Activated CD4-positive, alpha-beta memory T cell treated with anti-CD3 and anti-CD28 coated beads, Interleukin-2, amount 10 ng/mL, durations not matched to agents 7 days and 5 days (primary cell): Measurements from ENCODE around the gene EXOC2. TPM values are rescaled to one million over a fixed set of nuclear protein-coding genes. Genes with fewer than 3 reads are reported as not detected.
A peak's percentile ranks its signal among the peaks of the same experiment; 100 is the strongest.

Experiments
- CTCF ChIA-PET: fragments of 350-600 bp; sonication (Branson Sonifier 250); formaldehyde crosslinking; loops from one replicate; lab custom pipeline; 2021; ENCODE audit warnings: antibody characterized with exemption, inconsistent platforms; lab: Charles Lee
- POLR2A ChIA-PET: fragments of 350-600 bp; sonication (Branson Sonifier 250); formaldehyde crosslinking; loops from one replicate; lab custom pipeline; 2021; ENCODE audit warnings: antibody characterized with exemption; lab: Charles Lee
- DNase-seq: peaks from one replicate; pipeline ENCODE4 v3.0.0-alpha.2; 2020
- H3K27ac Mint-ChIP-seq: one replicate; pipeline ENCODE4 v1.8.0; 2021; ENCODE audit warnings: mild to moderate bottlenecking, mixed read lengths
- H3K27me3 Mint-ChIP-seq: one replicate; pipeline ENCODE4 v1.8.0; 2021; ENCODE audit warnings: mixed read lengths
- H3K36me3 Mint-ChIP-seq: one replicate; pipeline ENCODE4 v1.8.0; 2021; ENCODE audit warnings: low read depth, mixed read lengths
- H3K4me1 Mint-ChIP-seq: one replicate; pipeline ENCODE4 v1.8.0; 2021; ENCODE audit warnings: mixed read lengths
- H3K4me3 Mint-ChIP-seq: one replicate; pipeline ENCODE4 v1.8.0; 2021; ENCODE audit warnings: mild to moderate bottlenecking, mixed read lengths
- H3K9me3 Mint-ChIP-seq: one replicate; pipeline ENCODE4 v1.8.0; 2021; ENCODE audit warnings: mixed read lengths
- total RNA-seq, 2 experiments: library from RNA; stranded (reverse); gene quantifications; one replicate each; pipeline ENCODE4 v1.2.3, GENCODE V29; 2021

Gene EXOC2
- total RNA-seq, 2 experiments from 2014 or later: 31.9 to 35.7 TPM

DNA sequence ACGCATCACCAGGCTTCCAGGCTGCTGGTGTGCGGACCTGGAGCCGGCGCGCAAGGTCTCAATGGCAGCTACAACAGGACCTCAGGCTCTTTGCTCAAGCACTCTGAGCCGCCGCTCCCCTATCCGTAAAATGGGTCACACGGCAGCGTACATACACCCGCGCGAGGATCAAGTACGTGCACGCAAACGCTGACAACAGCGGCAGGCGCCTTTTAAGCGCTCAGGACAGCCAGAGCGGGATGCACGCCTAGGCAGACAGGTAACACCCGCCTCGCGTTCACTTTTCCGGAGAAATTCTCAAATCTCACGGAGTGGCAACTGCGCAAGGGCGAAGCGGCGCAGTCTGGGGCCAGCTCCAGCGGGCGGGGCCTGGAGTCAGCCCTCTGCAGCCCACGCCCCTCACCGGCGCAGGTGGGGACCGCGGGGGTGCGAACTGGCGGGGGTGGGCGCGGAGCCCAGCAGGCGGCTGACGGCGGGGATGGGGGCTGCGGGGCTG is 535 bp downstream of the EXOC2 start:
- peaks cover 35% of the 10 kb centered on the region for H3K4me1 Mint-ChIP-seq
- H3K9me3 Mint-ChIP-seq: no peaks in the 10 kb centered on the region
- H3K4me3 Mint-ChIP-seq: peak overlapping the region; percentile 92
- peak overlapping the region; percentile 90 for H3K27ac Mint-ChIP-seq
- DNase-seq: peak; percentile 80
- peaks cover 10% of the 10 kb centered on the region for H3K36me3 Mint-ChIP-seq
- ChIA-PET POLR2A (interaction anchor here (0.6 to 3.1 kb wide), 12 partner anchors 9 to 364 kb away, joined by 3 to 39 read pairs (median 6); partner anchors contain the start of gene IRF4), CTCF (interaction anchor here (0.7 to 3.7 kb wide), 8 partner anchors 12 to 544 kb away, joined by 3 to 14 read pairs (median 5); no protein-coding TSS in a partner anchor)
- no peaks in the 10 kb centered on the region for H3K27me3 Mint-ChIP-seq

DNA sequence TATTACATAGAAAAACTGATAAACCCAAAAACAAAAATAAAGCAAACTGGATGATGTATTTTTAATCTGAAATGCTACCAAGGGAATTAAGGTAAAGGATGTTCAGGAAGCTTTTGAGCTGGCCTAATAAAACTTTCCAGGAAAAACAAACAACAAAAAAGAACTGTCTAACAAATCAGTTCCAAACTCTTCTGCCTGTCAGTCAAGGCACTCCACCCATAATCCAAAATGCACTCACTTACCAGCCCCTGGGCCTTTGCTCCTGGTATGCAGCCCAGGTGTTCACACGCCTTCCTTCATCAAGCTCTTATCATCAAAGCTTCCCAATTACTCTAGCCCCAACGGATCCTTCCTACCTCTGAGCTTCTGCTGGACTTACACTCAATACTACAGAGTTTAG is 3.7 kb downstream of the EXOC2 start:
- POLR2A ChIA-PET: no interaction called here
- CTCF ChIA-PET: interaction anchor here (0.9 to 1.5 kb wide), 4 partner anchors 10 to 541 kb away, joined by 3 to 5 read pairs (median 4); no protein-coding TSS in a partner anchor
- DNase-seq: no peak
- Mint-ChIP-seq H3K27ac (no peak overlapping the region), H3K36me3 (peaks cover 18% of the 10 kb centered on the region), H3K9me3 (no peaks in the 10 kb centered on the region), H3K4me3 (no peak overlapping the region), H3K4me1 (peaks cover 47% of the 10 kb centered on the region), H3K27me3 (no peaks in the 10 kb centered on the region)

GRCh38 chr6:686497-686896 is 6.4 kb downstream of the EXOC2 start:
- Mint-ChIP-seq H3K36me3 (peaks cover 24% of the 10 kb centered on the region), H3K27me3 (no peaks in the 10 kb centered on the region), H3K27ac (no peak overlapping the region), H3K4me1 (peaks cover 44% of the 10 kb centered on the region), H3K4me3 (no peak overlapping the region), H3K9me3 (no peaks in the 10 kb centered on the region)
- POLR2A ChIA-PET: no interaction called here
- CTCF ChIA-PET: no interaction called here
- no peak for DNase-seq

DNA sequence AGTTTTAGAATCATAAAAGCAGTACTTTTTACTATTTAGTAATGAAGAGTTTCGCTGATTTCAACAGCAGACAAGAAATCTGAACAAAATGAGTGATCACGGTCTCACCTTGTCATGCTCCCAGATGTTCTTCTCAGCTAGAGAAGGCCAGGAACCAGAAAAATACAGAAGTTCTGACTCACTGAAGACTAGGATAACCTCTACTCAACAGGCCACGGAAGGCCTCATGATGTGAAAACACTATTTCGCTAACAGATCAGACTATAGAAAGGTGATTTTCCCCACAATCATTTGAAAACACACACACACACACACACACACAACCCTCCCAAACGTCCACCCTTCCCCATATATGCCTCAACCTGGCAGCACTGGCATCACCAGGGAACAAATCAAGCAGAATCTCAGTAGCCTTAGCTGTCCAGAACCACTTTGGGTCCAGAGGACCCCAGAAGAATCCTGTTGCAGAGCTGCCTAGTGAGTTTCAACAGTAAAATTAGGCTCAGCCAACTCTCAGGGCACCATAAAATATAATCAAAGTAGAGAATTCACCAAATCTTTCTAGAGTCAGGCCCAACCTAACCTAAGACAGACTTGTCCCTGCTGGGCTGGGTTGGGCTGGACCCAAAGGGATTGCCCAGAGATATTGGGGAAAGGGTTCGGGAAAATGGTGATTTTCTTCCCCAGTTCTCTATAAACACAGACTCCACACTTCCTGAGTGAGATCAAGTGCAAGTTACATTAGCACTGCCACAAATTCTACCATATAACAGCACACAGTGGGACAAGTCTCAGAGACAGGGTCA is 7.9 kb downstream of the EXOC2 start:
- H3K36me3 Mint-ChIP-seq: peaks cover 22% of the 10 kb centered on the region
- no peaks in the 10 kb centered on the region for H3K27me3 Mint-ChIP-seq
- no peaks in the 10 kb centered on the region for H3K9me3 Mint-ChIP-seq
- H3K4me3 Mint-ChIP-seq: peak overlapping the region; percentile 26
- no peak for DNase-seq
- CTCF ChIA-PET: interaction anchor here (1.2 to 1.3 kb wide), 2 partner anchors 8 to 37 kb away, joined by 3 read pairs; partner anchors contain the start of gene EXOC2
- H3K27ac Mint-ChIP-seq: peak overlapping the region; percentile 71
- POLR2A ChIA-PET: interaction anchor here (1.0 to 2.1 kb wide), 4 partner anchors 8 to 282 kb away, joined by 3 to 12 read pairs (median 4); partner anchors contain the start of gene EXOC2
- peaks cover 41% of the 10 kb centered on the region for H3K4me1 Mint-ChIP-seq

- ChIA-PET CTCF (interaction anchor here (0.9 to 1.3 kb wide), 7 partner anchors 9 to 846 kb away, joined by 3 to 6 read pairs (median 3); partner anchors contain the start of gene EXOC2), POLR2A (interaction anchor here (1.0 to 2.1 kb wide), 5 partner anchors 9 to 280 kb away, joined by 3 to 12 read pairs (median 4); partner anchors contain the start of gene EXOC2)
- Mint-ChIP-seq H3K9me3 (no peaks in the 10 kb centered on the region), H3K4me3 (no peak overlapping the region), H3K36me3 (peaks cover 20% of the 10 kb centered on the region), H3K4me1 (peaks cover 33% of the 10 kb centered on the region), H3K27me3 (no peaks in the 10 kb centered on the region), H3K27ac (peak overlapping the region; percentile 28)
- DNase-seq: no peak
Observed at GRCh38 chr6:683742-684440, 9.0 kb downstream of the EXOC2 start.

GRCh38 chr6:680666-681340 is 12.1 kb downstream of the EXOC2 start:
- H3K36me3 Mint-ChIP-seq: peaks cover 25% of the 10 kb centered on the region
- POLR2A ChIA-PET: interaction anchor here (1.5 kb wide), 1 partner anchor 13 kb away, joined by 5 read pairs; the partner anchor contains the start of gene EXOC2
- DNase-seq: no peak
- H3K4me1 Mint-ChIP-seq: peaks cover 37% of the 10 kb centered on the region
- H3K27me3 Mint-ChIP-seq: no peaks in the 10 kb centered on the region
- no peak overlapping the region for H3K27ac Mint-ChIP-seq
- H3K4me3 Mint-ChIP-seq: no peak overlapping the region
- CTCF ChIA-PET: interaction anchor here (2.0 kb wide), 1 partner anchor 9 kb away, joined by 5 read pairs; no protein-coding TSS in a partner anchor
- no peaks in the 10 kb centered on the region for H3K9me3 Mint-ChIP-seq

DNA sequence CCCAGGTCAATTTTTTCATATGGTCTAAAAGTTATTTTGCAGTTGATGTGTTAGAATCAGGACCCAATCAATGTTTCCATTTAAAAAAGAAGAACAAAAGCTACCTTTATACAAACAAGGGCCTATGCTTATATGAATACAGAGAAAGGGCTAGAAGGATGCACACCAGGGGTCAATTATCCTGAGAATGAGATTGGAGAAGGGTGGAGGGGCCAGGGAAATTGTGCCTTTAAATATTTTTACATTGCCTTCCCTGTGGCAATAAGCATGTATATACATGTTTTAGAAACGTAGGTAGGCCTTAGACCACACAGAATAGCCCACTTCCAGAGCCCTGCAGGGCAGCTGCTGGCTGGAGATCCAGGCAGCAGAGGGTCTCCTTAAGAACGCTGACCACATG is 12.7 kb downstream of the EXOC2 start:
- Mint-ChIP-seq H3K9me3 (no peaks in the 10 kb centered on the region), H3K4me1 (peaks cover 32% of the 10 kb centered on the region), H3K27me3 (no peaks in the 10 kb centered on the region), H3K4me3 (no peak overlapping the region), H3K27ac (no peak overlapping the region), H3K36me3 (peaks cover 22% of the 10 kb centered on the region)
- ChIA-PET POLR2A (interaction anchor here (1.5 kb wide), 1 partner anchor 13 kb away, joined by 5 read pairs; the partner anchor contains the start of gene EXOC2), CTCF (interaction anchor here (0.8 to 2.0 kb wide), 3 partner anchors 9 to 42 kb away, joined by 3 to 5 read pairs (median 3); no protein-coding TSS in a partner anchor)
- no peak for DNase-seq

DNA sequence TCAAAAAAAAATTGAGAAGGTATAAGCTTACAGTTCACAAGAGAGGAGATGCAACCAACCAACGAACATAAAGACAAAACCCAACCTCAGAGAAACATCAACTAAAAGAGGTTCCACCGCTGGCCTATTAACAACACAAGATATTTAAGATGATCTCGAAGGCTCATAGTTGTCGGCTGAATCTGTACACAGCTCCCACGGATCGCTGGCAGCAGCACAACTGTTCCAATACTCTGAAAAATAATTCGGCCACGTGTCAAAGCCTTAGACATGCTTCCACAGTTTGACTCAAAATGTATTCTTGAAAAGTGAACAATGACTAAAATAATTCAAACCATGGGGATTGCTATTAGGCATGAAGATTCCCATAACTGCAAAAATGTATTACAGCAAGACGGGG is 13.7 kb downstream of the EXOC2 start:
- Mint-ChIP-seq H3K36me3 (peaks cover 17% of the 10 kb centered on the region), H3K4me1 (peaks cover 34% of the 10 kb centered on the region), H3K27ac (no peak overlapping the region), H3K4me3 (no peak overlapping the region), H3K9me3 (no peaks in the 10 kb centered on the region), H3K27me3 (no peaks in the 10 kb centered on the region)
- CTCF ChIA-PET: interaction anchor here (0.8 to 2.0 kb wide), 4 partner anchors 10 to 43 kb away, joined by 3 to 5 read pairs (median 3); no protein-coding TSS in a partner anchor
- no peak for DNase-seq
- POLR2A ChIA-PET: interaction anchor here (1.5 kb wide), 1 partner anchor 14 kb away, joined by 5 read pairs; the partner anchor contains the start of gene EXOC2

GRCh38 chr6:678520-678919 is 14.4 kb downstream of the EXOC2 start:
- Mint-ChIP-seq H3K27ac (no peak overlapping the region), H3K9me3 (no peaks in the 10 kb centered on the region), H3K27me3 (no peaks in the 10 kb centered on the region), H3K36me3 (peaks cover 17% of the 10 kb centered on the region), H3K4me1 (peaks cover 26% of the 10 kb centered on the region), H3K4me3 (no peak overlapping the region)
- ChIA-PET POLR2A (interaction anchor here (0.6 kb wide), 1 partner anchor 14 kb away, joined by 3 read pairs; the partner anchor contains the start of gene EXOC2), CTCF (interaction anchor here (0.8 to 2.0 kb wide), 2 partner anchors 11 to 44 kb away, joined by 3 to 5 read pairs; no protein-coding TSS in a partner anchor)
- no peak for DNase-seq

- Mint-ChIP-seq H3K36me3 (peaks cover 16% of the 10 kb centered on the region), H3K27me3 (no peaks in the 10 kb centered on the region), H3K4me1 (peaks cover 24% of the 10 kb centered on the region), H3K27ac (no peak overlapping the region), H3K9me3 (no peaks in the 10 kb centered on the region), H3K4me3 (no peak overlapping the region)
- CTCF ChIA-PET: no interaction called here
- no peak for DNase-seq
- POLR2A ChIA-PET: interaction anchor here (0.6 kb wide), 1 partner anchor 15 kb away, joined by 3 read pairs; the partner anchor contains the start of gene EXOC2
Observed at GRCh38 chr6:677919-678318, 15.0 kb downstream of the EXOC2 start.

DNA sequence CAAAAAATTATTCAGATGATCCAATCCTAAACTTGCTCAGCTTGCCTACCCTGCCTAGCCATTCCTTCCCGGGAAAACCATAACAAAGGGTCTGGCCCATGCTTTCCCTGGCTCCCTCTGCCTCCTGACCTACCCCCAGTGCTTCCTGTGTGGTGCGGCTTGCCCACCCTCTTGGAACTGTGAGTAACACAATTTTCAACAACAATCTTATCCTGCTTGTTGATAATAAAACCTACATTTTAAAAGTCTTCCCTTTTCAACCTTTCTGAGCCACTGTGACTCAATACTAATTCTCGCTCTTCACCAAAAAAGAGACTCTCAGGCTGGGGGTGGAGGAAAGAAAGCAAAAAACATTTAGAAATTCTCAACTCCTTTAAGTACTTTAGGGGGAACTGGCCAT is 18.0 kb downstream of the EXOC2 start:
- Mint-ChIP-seq H3K4me3 (no peak overlapping the region), H3K27me3 (no peaks in the 10 kb centered on the region), H3K36me3 (peaks cover 17% of the 10 kb centered on the region), H3K27ac (no peak overlapping the region), H3K4me1 (peaks cover 12% of the 10 kb centered on the region), H3K9me3 (no peaks in the 10 kb centered on the region)
- ChIA-PET CTCF (no interaction called here), POLR2A (no interaction called here)
- DNase-seq: no peak

DNA sequence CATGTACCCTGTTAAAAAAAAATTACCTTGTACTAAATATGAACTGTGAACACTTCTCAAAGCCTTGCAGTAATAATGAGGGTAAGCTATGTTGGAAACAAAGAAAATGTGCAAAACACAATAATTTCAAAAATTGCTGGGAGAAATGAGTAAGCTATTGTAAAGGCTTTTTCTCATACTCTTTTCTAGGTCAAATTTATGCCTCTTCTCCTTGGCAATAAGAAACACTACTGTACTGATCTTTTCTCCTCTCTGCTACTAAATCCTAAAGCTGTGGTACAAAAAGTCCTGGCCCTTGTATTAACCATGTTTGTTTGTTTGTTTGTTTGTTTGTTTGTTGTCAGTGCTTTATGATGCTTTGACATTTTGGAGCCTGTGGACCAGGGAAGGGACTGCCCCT is 18.5 kb downstream of the EXOC2 start:
- POLR2A ChIA-PET: no interaction called here

More for the DNA sequence above, 18.5 kb downstream of the EXOC2 start:
- Mint-ChIP-seq H3K27me3 (no peaks in the 10 kb centered on the region), H3K27ac (no peak overlapping the region), H3K36me3 (peaks cover 16% of the 10 kb centered on the region), H3K4me1 (peaks cover 12% of the 10 kb centered on the region), H3K9me3 (no peaks in the 10 kb centered on the region), H3K4me3 (no peak overlapping the region)
- DNase-seq: no peak
- CTCF ChIA-PET: interaction anchor here (1.5 kb wide), 1 partner anchor 9 kb away, joined by 4 read pairs; no protein-coding TSS in a partner anchor
